ENCODE data around the gene DEFB125. TPM values are rescaled to one million over a fixed set of nuclear protein-coding genes. Genes with fewer than 3 reads are reported as not detected.

Gene DEFB125, protein sequence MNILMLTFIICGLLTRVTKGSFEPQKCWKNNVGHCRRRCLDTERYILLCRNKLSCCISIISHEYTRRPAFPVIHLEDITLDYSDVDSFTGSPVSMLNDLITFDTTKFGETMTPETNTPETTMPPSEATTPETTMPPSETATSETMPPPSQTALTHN
- not detected in 2 replicates for total RNA-seq (2014; rRNA removed; shearing (Covaris generic))

DNA sequence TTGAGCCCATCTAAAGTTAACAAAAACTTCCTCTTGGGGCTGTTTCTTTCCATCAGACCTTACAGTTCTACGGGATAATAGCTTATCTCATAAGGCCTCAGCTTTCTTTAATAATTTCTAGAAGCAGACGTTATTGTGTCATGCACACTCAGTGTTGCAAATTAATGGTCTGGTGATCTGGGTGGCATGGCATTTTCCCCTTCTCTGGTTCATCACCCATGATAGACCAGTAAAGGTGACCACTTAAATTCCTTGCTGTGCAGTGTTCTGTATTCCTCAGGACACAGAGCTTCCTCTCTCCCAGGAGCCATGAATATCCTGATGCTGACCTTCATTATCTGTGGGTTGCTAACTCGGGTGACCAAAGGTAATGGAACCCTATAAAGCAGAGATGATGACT, at the start of gene DEFB125:
DEFB125 (plus strand) TSS at position 272 of the 400 bp plus-strand sequence; CDS start at position 310, 38 bp downstream.
- 0 out of 2 replicates have a peak, but pooled peaks cover 6% of the 10 kb centered on the region for H3K27me3 ChIP-seq (replicated peaks)

DNA sequence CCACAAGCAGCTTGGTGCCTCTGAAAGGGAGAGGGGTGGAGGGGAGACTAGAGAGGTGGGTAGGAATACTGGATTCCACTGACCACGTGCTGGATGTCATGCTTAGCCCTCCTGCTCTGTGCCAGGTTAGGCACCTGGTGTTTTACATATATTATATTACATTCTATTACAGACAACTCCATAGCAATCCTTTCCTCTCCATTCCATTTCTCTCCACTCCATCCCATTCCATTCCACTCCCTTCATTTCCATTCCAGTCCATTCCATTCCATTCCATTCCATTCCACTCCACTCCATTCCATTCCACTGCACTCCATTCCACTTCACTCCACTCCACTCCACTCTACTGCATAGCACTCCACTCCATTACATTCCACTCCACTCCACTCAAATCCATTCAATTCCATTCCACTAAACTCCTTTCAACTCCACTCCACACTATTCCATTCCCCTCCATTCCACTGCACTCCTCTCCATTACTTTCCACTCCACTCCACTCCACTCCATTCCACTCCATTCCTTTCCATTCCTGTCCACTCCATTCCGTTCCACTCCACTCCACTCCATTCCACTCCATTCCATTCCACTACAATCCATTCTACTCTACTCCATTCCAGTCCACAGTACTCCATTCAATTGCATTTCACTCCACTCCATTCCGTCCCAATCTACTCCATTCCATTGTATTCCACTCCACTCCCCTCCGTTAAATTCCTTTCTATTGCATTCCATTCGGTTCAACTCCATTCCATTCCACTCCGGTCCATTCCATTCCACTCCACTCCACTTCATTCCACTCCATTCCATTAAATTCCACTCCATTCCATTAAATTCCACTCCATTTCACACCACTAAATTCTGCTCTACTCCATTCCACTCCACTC, 27.2 kb upstream of the DEFB125 start:
- no peak for DNase-seq (ENCODE audit: low read depth in 1 of 2, low spot score in 2 of 2)
- Histone ChIP-seq H3K36me3 (no peaks in the 10 kb centered on the region), H3K4me1 (replicated peaks) (peaks cover 4% of the 10 kb centered on the region; the same call in 1 of the 2 replicates), H3K9me3 (replicated peaks) (peaks cover 8% of the 10 kb centered on the region), H3K27ac (no peak overlapping the region), H3K4me3 (no peak overlapping the region), H3K27me3 (replicated peaks) (no peaks in the 10 kb centered on the region)

More for the DNA sequence above, at the start of gene DEFB125:
- H3K27ac ChIP-seq = no peak within 1 kb of the TSS
- DNase-seq (ENCODE audit: low read depth in 1 of 2, low spot score in 2 of 2) = no peak
- no peaks in the 10 kb centered on the region for H3K4me1 ChIP-seq (replicated peaks)
- H3K4me3 ChIP-seq = no peak within 1 kb of the TSS
- H3K36me3 ChIP-seq = no peaks in the 10 kb centered on the region
- no peaks in the 10 kb centered on the region for H3K9me3 ChIP-seq (replicated peaks)

DNA sequence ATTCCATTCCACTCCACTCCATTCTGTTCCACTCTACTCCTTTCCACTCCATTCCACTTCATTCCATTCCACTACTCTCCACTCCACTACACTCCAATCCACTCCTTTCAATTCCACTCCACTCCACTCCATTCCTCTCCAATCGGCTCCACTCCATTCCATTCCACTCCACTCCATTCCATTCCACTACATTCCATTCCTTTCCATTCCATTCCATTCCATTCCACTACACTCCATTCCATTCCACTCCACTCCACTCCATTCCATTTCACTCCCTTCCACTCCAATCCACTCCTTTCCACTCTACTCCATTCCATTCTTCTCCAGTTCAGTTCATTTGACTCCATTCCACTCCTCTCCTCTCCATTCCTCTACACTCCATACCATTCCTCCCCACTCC, 26.2 kb upstream of the DEFB125 start:
- Histone ChIP-seq H3K27ac (no peak overlapping the region), H3K4me3 (no peak overlapping the region), H3K9me3 (replicated peaks) (peaks cover 12% of the 10 kb centered on the region), H3K4me1 (replicated peaks) (peaks cover 4% of the 10 kb centered on the region; the same call in 1 of the 2 replicates), H3K27me3 (replicated peaks) (no peaks in the 10 kb centered on the region), H3K36me3 (no peaks in the 10 kb centered on the region)
- DNase-seq (ENCODE audit: low read depth in 1 of 2, low spot score in 2 of 2) = no peak

DNA sequence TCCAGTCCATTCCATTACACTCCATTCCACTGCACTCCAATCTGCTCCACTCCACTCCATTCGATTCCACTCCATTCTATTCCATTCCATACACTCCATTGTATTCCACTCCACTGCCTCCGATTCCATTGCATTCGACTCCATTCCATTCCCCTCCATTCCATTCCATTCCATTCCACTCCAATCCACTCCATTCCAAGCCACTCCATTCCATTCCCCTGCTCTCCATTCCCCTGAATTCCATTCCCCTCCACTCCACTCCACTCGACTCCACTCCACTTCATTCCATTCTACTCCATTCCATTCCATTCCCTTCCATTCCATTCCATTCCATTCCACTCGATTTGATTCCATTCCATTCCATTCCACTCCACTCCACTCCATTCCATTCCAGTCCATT, 25.7 kb upstream of the DEFB125 start:
- no peaks in the 10 kb centered on the region for H3K27me3 ChIP-seq (replicated peaks)
- H3K4me3 ChIP-seq = no peak overlapping the region
- H3K36me3 ChIP-seq = no peaks in the 10 kb centered on the region
- H3K27ac ChIP-seq = no peak overlapping the region
- no peak for DNase-seq (ENCODE audit: low read depth in 1 of 2, low spot score in 2 of 2)
- H3K4me1 ChIP-seq (replicated peaks) = peaks cover 4% of the 10 kb centered on the region; the same call in 1 of the 2 replicates
- H3K9me3 ChIP-seq (replicated peaks) = peaks cover 12% of the 10 kb centered on the region

DNA sequence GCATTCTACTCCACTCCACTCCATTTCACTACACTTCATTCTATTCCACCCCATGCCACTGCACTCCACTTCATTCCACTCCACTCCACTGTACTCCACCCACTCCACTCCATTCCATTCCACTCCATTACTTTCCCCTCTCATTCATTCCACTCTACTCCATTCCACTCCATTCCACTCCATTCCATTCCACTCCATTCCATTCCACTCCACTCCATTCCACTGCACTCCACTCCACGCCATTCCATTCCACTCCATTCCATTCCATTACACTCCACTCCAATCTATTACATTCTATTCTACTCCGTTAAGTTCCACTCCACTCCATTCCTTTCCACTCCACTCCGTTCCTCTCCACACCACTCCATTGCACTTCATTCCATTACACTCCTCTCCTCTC, 25.0 kb upstream of the DEFB125 start:
- no peak overlapping the region for H3K4me3 ChIP-seq
- no peak for DNase-seq (ENCODE audit: low read depth in 1 of 2, low spot score in 2 of 2)
- no peaks in the 10 kb centered on the region for H3K27me3 ChIP-seq (replicated peaks)
- peaks cover 4% of the 10 kb centered on the region; the same call in 1 of the 2 replicates for H3K4me1 ChIP-seq (replicated peaks)
- H3K9me3 ChIP-seq (replicated peaks) = peaks cover 12% of the 10 kb centered on the region
- no peaks in the 10 kb centered on the region for H3K36me3 ChIP-seq
- H3K27ac ChIP-seq = no peak overlapping the region

DNA sequence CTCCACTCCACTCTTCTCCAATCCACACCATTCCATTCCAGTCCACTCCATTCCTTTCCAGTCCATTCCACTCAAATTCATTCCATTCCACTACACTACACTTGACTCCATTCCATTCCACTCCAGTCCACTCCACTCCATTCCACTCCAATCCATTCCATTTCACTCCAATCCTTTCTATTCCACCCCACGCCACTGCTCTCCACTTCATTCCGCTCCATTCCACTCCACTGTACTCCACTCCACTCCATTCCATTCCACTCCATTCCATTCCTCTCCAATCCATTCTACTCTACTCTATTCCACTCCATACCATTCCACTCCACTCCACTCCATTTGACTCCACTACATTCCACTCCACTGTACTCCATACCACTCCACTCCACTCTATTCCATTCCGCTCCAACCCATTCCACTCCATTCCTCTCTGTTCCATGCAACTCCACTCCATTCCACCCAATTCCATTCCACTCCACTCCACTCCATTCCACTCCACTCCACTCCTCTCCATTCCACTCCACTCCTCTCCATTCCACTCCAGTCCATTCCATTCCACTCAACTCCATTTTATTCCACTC, 23.4 kb upstream of the DEFB125 start:
- no peak overlapping the region for H3K4me3 ChIP-seq
- DNase-seq (ENCODE audit: low read depth in 1 of 2, low spot score in 2 of 2) = no peak
- H3K36me3 ChIP-seq = no peaks in the 10 kb centered on the region
- peaks cover 12% of the 10 kb centered on the region for H3K9me3 ChIP-seq (replicated peaks)
- no peak overlapping the region for H3K27ac ChIP-seq
- no peaks in the 10 kb centered on the region; the same call in 1 of the 2 replicates for H3K27me3 ChIP-seq (replicated peaks)
- H3K4me1 ChIP-seq (replicated peaks) = peaks cover 4% of the 10 kb centered on the region; the same call in 1 of the 2 replicates

DNA sequence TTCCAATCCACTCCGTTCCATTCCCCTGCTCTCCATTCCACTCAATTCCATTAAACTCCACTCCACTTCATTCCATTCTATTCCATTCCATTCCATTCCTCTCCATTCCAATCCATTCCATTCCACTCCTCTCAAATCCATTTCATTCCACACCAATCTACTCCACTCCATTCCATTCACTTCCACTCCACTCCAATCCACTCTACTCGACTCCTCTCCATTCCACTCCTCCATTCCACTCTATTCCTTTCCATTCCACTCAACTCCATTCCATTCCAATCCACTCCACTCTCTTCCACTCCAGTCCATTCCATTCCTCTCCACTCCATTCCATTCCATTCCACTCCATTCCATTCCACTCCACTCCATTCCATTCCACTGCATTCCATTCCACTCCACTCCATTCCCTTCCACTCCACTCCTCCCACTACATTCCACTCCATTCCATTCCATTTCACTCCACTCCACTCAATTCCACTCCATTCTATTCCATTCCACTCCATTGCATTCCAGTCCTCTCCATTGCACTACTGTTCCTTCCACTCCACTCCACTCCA, 22.6 kb upstream of the DEFB125 start:
- no peaks in the 10 kb centered on the region for H3K36me3 ChIP-seq
- H3K9me3 ChIP-seq (replicated peaks) = peaks cover 12% of the 10 kb centered on the region
- no peak overlapping the region for H3K4me3 ChIP-seq
- H3K27ac ChIP-seq = no peak overlapping the region
- peaks cover 4% of the 10 kb centered on the region; the same call in 1 of the 2 replicates for H3K4me1 ChIP-seq (replicated peaks)
- DNase-seq (ENCODE audit: low read depth in 1 of 2, low spot score in 2 of 2) = no peak
- no peaks in the 10 kb centered on the region; the same call in 1 of the 2 replicates for H3K27me3 ChIP-seq (replicated peaks)

DNA sequence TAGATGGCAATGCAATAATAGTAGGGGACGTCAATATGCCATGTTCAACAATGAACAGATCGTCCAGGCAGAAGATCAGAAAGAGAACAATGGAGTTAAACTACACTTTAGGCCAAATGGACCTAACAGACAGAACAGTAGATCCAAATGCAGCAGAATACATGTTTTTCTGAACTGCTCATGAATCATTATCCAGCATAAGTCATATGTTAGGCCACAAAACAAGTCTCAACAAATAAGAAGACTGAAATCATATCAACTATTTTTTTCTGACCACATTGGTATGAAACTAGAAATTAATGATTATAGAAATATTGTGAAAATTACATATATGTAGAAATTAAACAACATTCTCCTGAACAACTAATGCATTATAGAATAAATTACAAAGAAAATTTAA, 10.2 kb upstream of the DEFB125 start:
- H3K4me1 ChIP-seq (replicated peaks) = no peaks in the 10 kb centered on the region
- no peak overlapping the region for H3K27ac ChIP-seq
- DNase-seq (ENCODE audit: low read depth in 1 of 2, low spot score in 2 of 2) = no peak
- H3K4me3 ChIP-seq = no peak overlapping the region
- H3K27me3 ChIP-seq (replicated peaks) = 0 out of 2 replicates have a peak, but pooled peaks cover 6% of the 10 kb centered on the region
- H3K36me3 ChIP-seq = no peaks in the 10 kb centered on the region
- H3K9me3 ChIP-seq (replicated peaks) = no peaks in the 10 kb centered on the region

DNA sequence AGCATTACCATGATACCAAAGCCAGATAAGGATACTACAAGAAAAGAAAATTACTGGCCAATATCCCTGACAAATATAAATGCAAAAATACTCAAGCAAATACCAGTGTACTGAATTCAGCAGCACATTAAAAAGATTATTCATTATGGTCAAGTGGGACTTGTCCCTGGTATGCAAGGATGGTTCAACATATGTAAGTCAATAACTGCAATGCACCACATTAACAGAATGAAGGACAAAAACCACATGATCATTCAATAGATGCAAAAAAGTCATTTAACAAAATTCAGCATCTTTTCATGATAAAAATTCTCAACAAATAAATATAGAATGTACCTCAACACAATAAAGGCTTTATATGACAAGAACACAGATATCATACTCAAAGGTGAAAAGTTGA, 9.1 kb upstream of the DEFB125 start:
- H3K9me3 ChIP-seq (replicated peaks) = no peaks in the 10 kb centered on the region

GRCh38 chr20:79565-79964, 7.9 kb upstream of the DEFB125 start:
- DNase-seq (ENCODE audit: low read depth in 1 of 2, low spot score in 2 of 2) = no peak
- Histone ChIP-seq H3K9me3 (replicated peaks) (no peaks in the 10 kb centered on the region), H3K4me1 (replicated peaks) (no peaks in the 10 kb centered on the region), H3K4me3 (no peak overlapping the region), H3K27me3 (replicated peaks) (no peaks in the 10 kb centered on the region), H3K36me3 (no peaks in the 10 kb centered on the region), H3K27ac (no peak overlapping the region)

More for the DNA sequence above, 9.1 kb upstream of the DEFB125 start:
- DNase-seq (ENCODE audit: low read depth in 1 of 2, low spot score in 2 of 2) = no peak
- no peak overlapping the region for H3K27ac ChIP-seq
- H3K27me3 ChIP-seq (replicated peaks) = 0 out of 2 replicates have a peak, but pooled peaks cover 2% of the 10 kb centered on the region
- H3K4me3 ChIP-seq = no peak overlapping the region
- no peaks in the 10 kb centered on the region for H3K4me1 ChIP-seq (replicated peaks)
- H3K36me3 ChIP-seq = no peaks in the 10 kb centered on the region

DNA sequence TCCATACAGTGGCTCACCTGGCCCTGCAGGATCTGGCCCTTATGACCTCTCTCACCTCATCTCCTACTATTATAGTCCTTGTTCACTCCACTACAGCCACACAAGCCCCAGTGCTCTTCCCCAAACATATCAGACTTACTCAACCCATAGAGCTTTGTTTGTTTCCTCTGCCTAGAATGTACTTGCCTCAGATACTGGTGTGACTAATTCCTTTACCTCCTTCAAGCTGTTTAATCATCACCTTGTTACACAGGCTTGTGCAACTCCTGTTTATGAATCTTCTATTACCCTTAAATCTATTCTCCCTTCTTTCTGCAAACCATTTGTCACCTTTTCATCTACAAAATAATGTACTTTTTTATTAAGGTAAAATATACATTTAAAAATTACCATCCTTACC, 3.2 kb downstream of the DEFB125 start:
- no peaks in the 10 kb centered on the region for H3K9me3 ChIP-seq (replicated peaks)
- H3K27me3 ChIP-seq (replicated peaks) = 0 out of 2 replicates have a peak, but pooled peaks cover 6% of the 10 kb centered on the region
- no peaks in the 10 kb centered on the region for H3K36me3 ChIP-seq
- no peak overlapping the region for H3K27ac ChIP-seq
- DNase-seq (ENCODE audit: low read depth in 1 of 2, low spot score in 2 of 2) = no peak
- no peak overlapping the region for H3K4me3 ChIP-seq
- no peaks in the 10 kb centered on the region for H3K4me1 ChIP-seq (replicated peaks)

DNA sequence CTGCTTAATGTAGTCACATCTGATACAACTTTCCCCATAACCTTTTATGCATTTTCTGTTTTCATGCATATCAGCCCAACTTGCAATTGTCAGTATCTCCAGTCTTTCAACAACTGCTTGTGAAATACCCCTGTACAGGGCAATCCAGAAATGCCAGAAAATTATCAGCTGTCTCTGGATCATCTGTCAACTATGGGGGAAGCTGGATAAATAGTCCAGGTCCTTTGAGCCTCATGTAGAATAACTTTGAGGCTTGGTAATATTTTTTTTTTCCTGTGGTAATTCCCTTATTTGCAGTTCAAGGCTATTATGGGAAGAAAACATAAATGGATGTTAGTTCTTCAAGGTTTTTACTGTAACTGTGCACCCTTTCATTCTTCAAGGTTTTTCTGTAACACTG, 6.2 kb downstream of the DEFB125 start:
- Histone ChIP-seq H3K9me3 (replicated peaks) (peaks cover 4% of the 10 kb centered on the region; the same call in 1 of the 2 replicates), H3K36me3 (no peaks in the 10 kb centered on the region), H3K4me1 (replicated peaks) (no peaks in the 10 kb centered on the region), H3K27me3 (replicated peaks) (0 out of 2 replicates have a peak, but pooled peaks cover 7% of the 10 kb centered on the region), H3K27ac (no peak overlapping the region), H3K4me3 (no peak overlapping the region)
- DNase-seq (ENCODE audit: low read depth in 1 of 2, low spot score in 2 of 2) = no peak

- DNase-seq (ENCODE audit: low read depth in 1 of 2, low spot score in 2 of 2) = no peak
- Histone ChIP-seq H3K36me3 (no peaks in the 10 kb centered on the region), H3K4me3 (no peak overlapping the region), H3K27me3 (replicated peaks) (0 out of 2 replicates have a peak, but pooled peaks cover 2% of the 10 kb centered on the region), H3K27ac (no peak overlapping the region), H3K9me3 (replicated peaks) (peaks cover 4% of the 10 kb centered on the region; the same call in 1 of the 2 replicates), H3K4me1 (replicated peaks) (no peaks in the 10 kb centered on the region)
These were observed 7.7 kb downstream of the DEFB125 start for GRCh38 chr20:95215-95614.

All from SJSA1 (cell line).